ENCODE data around the gene FILIP1L. TPM values are rescaled to one million over a fixed set of nuclear protein-coding genes. Genes with fewer than 3 reads are reported as not detected.
A peak's percentile ranks its signal among the peaks of the same experiment; 100 is the strongest.

The FILIP1L gene
- total RNA-seq, 4 donors from 2014 or later = 87.1 to 115 (median 99.6) TPM

GRCh38 chr3:99854756-99855298 is 259.5 kb downstream of the FILIP1L start:
- intact Hi-C loops (cut with DNase I; ENCODE audit: low total_unique reads) (no loop called here), in situ Hi-C loops (cut with MboI; ENCODE audit: low sequenced_read_pairs in 4 of 4) (no loop called here)
- no peak overlapping the region for H3K27ac ChIP-seq
- TF ChIP-seq CTCF (IDR thresholded peaks at IDR 0.05 in 4 of 5, conservative IDR thresholded peaks at IDR 0.05 in 1 of 5) (no peak), POLR2A (IDR thresholded peaks at IDR 0.05) (no peak)
- no peak overlapping the region for H3K4me3 ChIP-seq
- DNase-seq = no peak
- peaks cover 0 to 24% of the 10 kb centered on the region in 2 donors for H3K36me3 ChIP-seq
- H3K9me3 ChIP-seq = no peaks in the 10 kb centered on the region
- ATAC-seq = no peak
- peaks cover 14 to 23% of the 10 kb centered on the region in 2 donors for H3K4me1 ChIP-seq
- H3K27me3 ChIP-seq = no peaks in the 10 kb centered on the region

DNA sequence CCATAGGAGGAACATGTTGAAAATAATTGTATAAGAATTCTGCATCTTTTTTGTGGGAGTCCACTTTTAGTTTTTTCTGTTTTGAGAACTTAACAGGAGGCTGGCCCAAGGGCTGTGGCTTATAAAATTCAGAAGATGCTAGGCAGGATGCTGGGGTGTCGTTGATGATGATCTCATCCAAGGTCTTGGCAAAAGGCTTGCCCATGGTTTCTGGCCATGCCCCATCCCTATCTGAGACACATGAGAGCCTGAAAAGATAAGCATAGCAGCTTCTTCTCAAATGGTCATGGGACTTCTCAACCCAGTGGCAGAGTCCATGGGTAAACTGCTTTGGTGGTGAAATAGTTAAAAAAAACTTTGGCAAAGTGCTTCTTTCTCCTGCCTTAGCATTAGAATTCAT is 261.4 kb downstream of the FILIP1L start:
- intact Hi-C loops (cut with DNase I; ENCODE audit: low total_unique reads) (no loop called here), in situ Hi-C loops (cut with MboI; ENCODE audit: low sequenced_read_pairs in 4 of 4) (no loop called here)
- H3K27ac ChIP-seq = peak overlapping the region in 1 of 4 donors; percentile 10
- peaks cover 0 to 30% of the 10 kb centered on the region in 2 donors for H3K36me3 ChIP-seq
- no peaks in the 10 kb centered on the region for H3K27me3 ChIP-seq
- ATAC-seq = no peak
- no peak overlapping the region for H3K4me3 ChIP-seq
- no peaks in the 10 kb centered on the region for H3K9me3 ChIP-seq
- TF ChIP-seq CTCF (IDR thresholded peaks at IDR 0.05 in 4 of 5, conservative IDR thresholded peaks at IDR 0.05 in 1 of 5) = no peak
- TF ChIP-seq POLR2A (IDR thresholded peaks at IDR 0.05) = no peak
- no peak for DNase-seq
- peaks cover 8 to 20% of the 10 kb centered on the region in 2 donors for H3K4me1 ChIP-seq

GRCh38 chr3:99851955-99852354 is 262.3 kb downstream of the FILIP1L start:
- H3K9me3 ChIP-seq = no peaks in the 10 kb centered on the region
- intact Hi-C loops (cut with DNase I; ENCODE audit: low total_unique reads) (no loop called here), in situ Hi-C loops (cut with MboI; ENCODE audit: low sequenced_read_pairs in 4 of 4) (no loop called here)
- H3K27ac ChIP-seq = peak overlapping the region in 1 of 4 donors; percentile 18
- ATAC-seq = no peak
- H3K4me1 ChIP-seq = peaks cover 17 to 28% of the 10 kb centered on the region in 2 donors
- H3K27me3 ChIP-seq = no peaks in the 10 kb centered on the region
- no peak overlapping the region for H3K4me3 ChIP-seq
- TF ChIP-seq CTCF (IDR thresholded peaks at IDR 0.05 in 4 of 5, conservative IDR thresholded peaks at IDR 0.05 in 1 of 5) (no peak), POLR2A (IDR thresholded peaks at IDR 0.05) (no peak)
- no peak for DNase-seq
- H3K36me3 ChIP-seq = peaks cover 0 to 22% of the 10 kb centered on the region in 2 donors

DNA sequence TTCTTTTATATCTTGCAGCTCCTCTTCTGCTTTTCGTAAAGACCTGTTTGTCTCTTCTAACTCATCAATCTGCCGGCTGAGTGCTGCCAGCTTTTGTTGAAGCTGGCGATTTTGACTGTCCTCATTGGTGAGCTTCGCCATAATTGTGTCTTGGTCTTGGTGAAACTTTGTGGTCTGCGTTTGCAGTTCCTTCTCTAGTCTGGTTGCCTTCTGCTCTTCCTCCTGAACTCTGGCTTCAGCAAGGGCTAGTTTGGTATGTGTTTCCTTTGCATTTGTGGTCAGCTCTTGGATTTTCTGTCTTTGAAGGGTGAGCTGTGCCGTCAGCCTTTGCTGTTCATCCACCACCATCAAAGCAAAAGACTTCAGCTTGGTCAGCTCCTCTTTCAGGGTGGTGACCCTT is 263.7 kb downstream of the FILIP1L start:
- H3K27me3 ChIP-seq = no peaks in the 10 kb centered on the region
- no peak overlapping the region for H3K4me3 ChIP-seq
- intact Hi-C loops (cut with DNase I; ENCODE audit: low total_unique reads) = no loop called here
- peaks cover 30 to 40% of the 10 kb centered on the region in 2 donors for H3K4me1 ChIP-seq
- DNase-seq (no peak), ATAC-seq (no peak)
- H3K9me3 ChIP-seq = no peaks in the 10 kb centered on the region
- peak overlapping the region in 1 of 4 donors; percentile 77 for H3K27ac ChIP-seq
- TF ChIP-seq CTCF (IDR thresholded peaks at IDR 0.05 in 4 of 5, conservative IDR thresholded peaks at IDR 0.05 in 1 of 5) (no peak), POLR2A (IDR thresholded peaks at IDR 0.05) (no peak)
- peaks cover 0 to 19% of the 10 kb centered on the region in 2 donors for H3K36me3 ChIP-seq
- in situ Hi-C loops (cut with MboI; ENCODE audit: low sequenced_read_pairs in 4 of 4) = no loop called here
